ENCODE results near the gene SPATA17.
"Not testable (repeated sequence)": the region's sequence is repeated elsewhere in the genome, so short reads cannot be mapped to it uniquely, and the experiment has no call there.

SPATA17 gene

GRCh38 chr1:217674028-217674729 lies 43.0 kb downstream of the SPATA17 start:
- no peak for DNase-seq (ENCODE audit: low read depth)

GRCh38 chr1:217681806-217682205 lies 50.7 kb downstream of the SPATA17 start:
- DNase-seq (ENCODE audit: low read depth) = no peak

- no peak for DNase-seq (ENCODE audit: low read depth)
Measured at GRCh38 chr1:217687511-217687910, 56.4 kb downstream of the SPATA17 start.

GRCh38 chr1:217696140-217696539 lies 65.0 kb downstream of the SPATA17 start:
- DNase-seq (ENCODE audit: low read depth) = not testable (repeated sequence)

- DNase-seq (ENCODE audit: low read depth) = no peak
Measured at GRCh38 chr1:217703326-217703725, 72.2 kb downstream of the SPATA17 start.

- DNase-seq (ENCODE audit: low read depth) = peak; percentile 11
Measured at GRCh38 chr1:217712925-217713597, 81.9 kb downstream of the SPATA17 start.

- no peak for DNase-seq (ENCODE audit: low read depth)
Measured at GRCh38 chr1:217715681-217716080, 84.5 kb downstream of the SPATA17 start.

- no peak for DNase-seq (ENCODE audit: low read depth)
Measured at GRCh38 chr1:217717959-217718358, 86.8 kb downstream of the SPATA17 start.

- DNase-seq (ENCODE audit: low read depth) = peak; percentile 12
Measured at GRCh38 chr1:217718873-217719272, 87.7 kb downstream of the SPATA17 start.

GRCh38 chr1:217721692-217722091 lies 90.5 kb downstream of the SPATA17 start:
- no peak for DNase-seq (ENCODE audit: low read depth)

GRCh38 chr1:217734973-217735372 lies 103.8 kb downstream of the SPATA17 start:
- no peak for DNase-seq (ENCODE audit: low read depth)

- peak; percentile 26 for DNase-seq (ENCODE audit: low read depth)
Measured at GRCh38 chr1:217747156-217747769, 116.1 kb downstream of the SPATA17 start.

GRCh38 chr1:217769768-217770167 lies 138.6 kb downstream of the SPATA17 start:
- DNase-seq (ENCODE audit: low read depth) = no peak

- DNase-seq (ENCODE audit: low read depth) = no peak
Measured at GRCh38 chr1:217770918-217771317, 139.8 kb downstream of the SPATA17 start.

GRCh38 chr1:217776693-217777092 lies 145.5 kb downstream of the SPATA17 start:
- no peak for DNase-seq (ENCODE audit: low read depth)

- DNase-seq (ENCODE audit: low read depth) = no peak
Measured at GRCh38 chr1:217781056-217781455, 149.9 kb downstream of the SPATA17 start.

GRCh38 chr1:217791091-217791490 lies 159.9 kb downstream of the SPATA17 start:
- no peak for DNase-seq (ENCODE audit: low read depth)

- no peak for DNase-seq (ENCODE audit: low read depth)
Measured at GRCh38 chr1:217805792-217806191, 174.6 kb downstream of the SPATA17 start.

- no peak for DNase-seq (ENCODE audit: low read depth)
Measured at GRCh38 chr1:217812175-217812574, 181.0 kb downstream of the SPATA17 start.

GRCh38 chr1:217813031-217813430 lies 181.9 kb downstream of the SPATA17 start:
- DNase-seq (ENCODE audit: low read depth) = no peak

- DNase-seq (ENCODE audit: low read depth) = no peak
Measured at GRCh38 chr1:217837691-217838090, 206.5 kb downstream of the SPATA17 start.

GRCh38 chr1:217839161-217839560 lies 208.0 kb downstream of the SPATA17 start:
- no peak for DNase-seq (ENCODE audit: low read depth)

- no peak for DNase-seq (ENCODE audit: low read depth)
Measured at GRCh38 chr1:217846733-217847132, 215.6 kb downstream of the SPATA17 start.

Data from amniotic epithelial cell (primary cell).